SK-N-SH treated with all-trans-retinoic acid at 6 μM for 48 hours (cell line): ENCODE results near the gene SLC45A3.

ENCODE experiments used
- ATAC-seq: fragments of 200-7000 bp; cut with Tn5 transposase; 3 replicates; pipeline ENCODE4 v1.9.1; 2020; ENCODE audit warnings: mild to moderate bottlenecking, moderate library complexity
- ARNTL ChIP-seq: fragments of 450-650 bp; formaldehyde crosslinking; IDR thresholded peaks from 2 replicates; pipeline ENCODE4 v1.5.0; 2020; ENCODE audit warnings: low read depth, mild to moderate bottlenecking, moderate library complexity, borderline replicate concordance
- BACH2 ChIP-seq: fragments of 250-450 bp; sonication (Bioruptor Pico); IDR thresholded peaks from 2 replicates; pipeline ENCODE4 v1.9.0; 2021; ENCODE audit warnings: mild to moderate bottlenecking, borderline replicate concordance
- CSDC2 ChIP-seq: fragments of 250-450 bp; sonication (Bioruptor Pico); IDR thresholded peaks from 2 replicates; pipeline ENCODE4 v1.5.0; 2020; ENCODE audit warnings: mild to moderate bottlenecking, moderate library complexity
- GLIS3 ChIP-seq: fragments of 250-450 bp; sonication (Bioruptor Pico); IDR thresholded peaks from 2 replicates; pipeline ENCODE4 v1.5.0; 2020; ENCODE audit warnings: mild to moderate bottlenecking, moderate library complexity
- OSR1 ChIP-seq: fragments of 250-450 bp; sonication (Bioruptor Pico); IDR thresholded peaks from 2 replicates; pipeline ENCODE4 v1.8.0; 2022; ENCODE audit warnings: moderate library complexity, mild to moderate bottlenecking, inconsistent platforms
- PPARA ChIP-seq: fragments of 250-450 bp; sonication (Bioruptor Pico); IDR thresholded peaks from 2 replicates; pipeline ENCODE4 v1.5.0; 2020; ENCODE audit warnings: mild to moderate bottlenecking, borderline replicate concordance
- RARB ChIP-seq: fragments of 250-450 bp; sonication (Bioruptor Pico); IDR thresholded peaks from 2 replicates; pipeline ENCODE4 v1.8.0; 2021; ENCODE audit warnings: mild to moderate bottlenecking, moderate library complexity
- SNAI2 ChIP-seq: fragments of 250-450 bp; sonication (Bioruptor Pico); IDR thresholded peaks from 2 replicates; pipeline ENCODE4 v1.5.0; 2020; ENCODE audit warnings: mild to moderate bottlenecking, moderate library complexity
- TCF4 ChIP-seq: fragments of 250-450 bp; sonication (Bioruptor Pico); IDR thresholded peaks from 2 replicates; pipeline ENCODE4 v1.8.0; 2021; ENCODE audit warnings: mild to moderate bottlenecking, moderate library complexity, borderline replicate concordance
- ZC3H10 ChIP-seq: fragments of 250-450 bp; sonication (Bioruptor Pico); IDR thresholded peaks from 2 replicates; pipeline ENCODE4 v1.5.1; 2021; ENCODE audit warnings: mild to moderate bottlenecking, moderate library complexity
- ZFP3 ChIP-seq: fragments of 250-450 bp; sonication (Bioruptor Pico); IDR thresholded peaks from 2 replicates; pipeline ENCODE4 v1.5.0; 2020; ENCODE audit warnings: mild to moderate bottlenecking, moderate library complexity
- ZFP30 ChIP-seq: fragments of 450-650 bp; formaldehyde crosslinking; IDR thresholded peaks from 2 replicates; pipeline ENCODE4 v1.5.0; 2022; ENCODE audit warnings: mild to moderate bottlenecking, moderate library complexity
- ZNF565 ChIP-seq: fragments of 450-650 bp; formaldehyde crosslinking; conservative IDR thresholded peaks from 2 replicates; pipeline ENCODE4 v1.5.0; 2020; ENCODE audit warnings: low read depth, mild to moderate bottlenecking, moderate library complexity
- ZNF70 ChIP-seq: fragments of 450-650 bp; formaldehyde crosslinking; IDR thresholded peaks from 2 replicates; pipeline ENCODE4 v1.5.0; 2020; ENCODE audit warnings: mild to moderate bottlenecking, moderate library complexity
- ZNF8 ChIP-seq: fragments of 450-650 bp; formaldehyde crosslinking; IDR thresholded peaks from 2 replicates; pipeline ENCODE4 v1.5.0; 2020; ENCODE audit warnings: mild to moderate bottlenecking, moderate library complexity
- TF ChIP-seq, protein P1 (sequence below): fragments of 250-450 bp; sonication (Bioruptor Pico); IDR thresholded peaks from 2 replicates; pipeline ENCODE4 v1.5.0; 2020; ENCODE audit warnings: mild to moderate bottlenecking, moderate library complexity
- TF ChIP-seq, protein P2 (sequence below): fragments of 250-450 bp; sonication (Bioruptor Pico); IDR thresholded peaks from 2 replicates; pipeline ENCODE4 v1.5.1; 2020; ENCODE audit warnings: low read depth, mild to moderate bottlenecking, moderate library complexity
- TF ChIP-seq, protein P3 (sequence below): fragments of 250-450 bp; sonication (Bioruptor Pico); IDR thresholded peaks from 2 replicates; pipeline ENCODE4 v1.8.0; 2021; ENCODE audit warnings: low read depth, mild to moderate bottlenecking, moderate library complexity, borderline replicate concordance
- TF ChIP-seq, protein P4 (sequence below): fragments of 250-450 bp; sonication (Bioruptor Pico); IDR thresholded peaks from 2 replicates; pipeline ENCODE4 v1.8.0; 2020; ENCODE audit warnings: mild to moderate bottlenecking, moderate library complexity, borderline replicate concordance
- TF ChIP-seq, protein P5 (sequence below): fragments of 250-450 bp; sonication (Bioruptor Pico); IDR thresholded peaks from 2 replicates; pipeline ENCODE4 v1.5.1; 2021; ENCODE audit warnings: mild to moderate bottlenecking, moderate library complexity

SLC45A3 gene

DNA sequence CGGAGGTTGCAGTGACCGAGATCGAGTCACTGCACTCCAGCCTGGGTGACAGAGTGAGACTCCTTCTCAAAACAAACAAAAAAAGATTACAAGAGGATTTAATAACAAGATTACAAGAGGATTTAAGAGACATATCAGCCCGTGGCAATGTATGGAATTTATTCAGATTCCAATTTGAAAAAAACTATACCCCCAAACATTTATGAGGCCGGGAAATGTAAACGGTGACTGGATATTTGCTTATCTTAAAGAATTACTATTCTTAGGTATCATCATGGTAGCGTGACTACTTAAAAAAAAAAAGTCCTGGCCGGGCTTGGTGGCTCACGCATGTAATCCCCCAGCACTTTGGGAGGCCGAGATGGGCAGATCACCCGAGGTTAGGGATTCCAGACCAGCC lies 27.3 kb downstream of the SLC45A3 start:
- no peak for TF ChIP-seq BACH2 (CRISPR knock-in tag)
- TF ChIP-seq, protein P1, sequence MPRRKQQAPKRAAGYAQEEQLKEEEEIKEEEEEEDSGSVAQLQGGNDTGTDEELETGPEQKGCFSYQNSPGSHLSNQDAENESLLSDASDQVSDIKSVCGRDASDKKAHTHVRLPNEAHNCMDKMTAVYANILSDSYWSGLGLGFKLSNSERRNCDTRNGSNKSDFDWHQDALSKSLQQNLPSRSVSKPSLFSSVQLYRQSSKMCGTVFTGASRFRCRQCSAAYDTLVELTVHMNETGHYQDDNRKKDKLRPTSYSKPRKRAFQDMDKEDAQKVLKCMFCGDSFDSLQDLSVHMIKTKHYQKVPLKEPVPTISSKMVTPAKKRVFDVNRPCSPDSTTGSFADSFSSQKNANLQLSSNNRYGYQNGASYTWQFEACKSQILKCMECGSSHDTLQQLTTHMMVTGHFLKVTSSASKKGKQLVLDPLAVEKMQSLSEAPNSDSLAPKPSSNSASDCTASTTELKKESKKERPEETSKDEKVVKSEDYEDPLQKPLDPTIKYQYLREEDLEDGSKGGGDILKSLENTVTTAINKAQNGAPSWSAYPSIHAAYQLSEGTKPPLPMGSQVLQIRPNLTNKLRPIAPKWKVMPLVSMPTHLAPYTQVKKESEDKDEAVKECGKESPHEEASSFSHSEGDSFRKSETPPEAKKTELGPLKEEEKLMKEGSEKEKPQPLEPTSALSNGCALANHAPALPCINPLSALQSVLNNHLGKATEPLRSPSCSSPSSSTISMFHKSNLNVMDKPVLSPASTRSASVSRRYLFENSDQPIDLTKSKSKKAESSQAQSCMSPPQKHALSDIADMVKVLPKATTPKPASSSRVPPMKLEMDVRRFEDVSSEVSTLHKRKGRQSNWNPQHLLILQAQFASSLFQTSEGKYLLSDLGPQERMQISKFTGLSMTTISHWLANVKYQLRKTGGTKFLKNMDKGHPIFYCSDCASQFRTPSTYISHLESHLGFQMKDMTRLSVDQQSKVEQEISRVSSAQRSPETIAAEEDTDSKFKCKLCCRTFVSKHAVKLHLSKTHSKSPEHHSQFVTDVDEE (CRISPR knock-in tag): no peak
- TF ChIP-seq, protein P2, sequence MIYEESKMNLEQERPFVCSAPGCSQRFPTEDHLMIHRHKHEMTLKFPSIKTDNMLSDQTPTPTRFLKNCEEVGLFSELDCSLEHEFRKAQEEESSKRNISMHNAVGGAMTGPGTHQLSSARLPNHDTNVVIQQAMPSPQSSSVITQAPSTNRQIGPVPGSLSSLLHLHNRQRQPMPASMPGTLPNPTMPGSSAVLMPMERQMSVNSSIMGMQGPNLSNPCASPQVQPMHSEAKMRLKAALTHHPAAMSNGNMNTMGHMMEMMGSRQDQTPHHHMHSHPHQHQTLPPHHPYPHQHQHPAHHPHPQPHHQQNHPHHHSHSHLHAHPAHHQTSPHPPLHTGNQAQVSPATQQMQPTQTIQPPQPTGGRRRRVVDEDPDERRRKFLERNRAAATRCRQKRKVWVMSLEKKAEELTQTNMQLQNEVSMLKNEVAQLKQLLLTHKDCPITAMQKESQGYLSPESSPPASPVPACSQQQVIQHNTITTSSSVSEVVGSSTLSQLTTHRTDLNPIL (CRISPR knock-in tag): no peak
- no peak for ATAC-seq

DNA sequence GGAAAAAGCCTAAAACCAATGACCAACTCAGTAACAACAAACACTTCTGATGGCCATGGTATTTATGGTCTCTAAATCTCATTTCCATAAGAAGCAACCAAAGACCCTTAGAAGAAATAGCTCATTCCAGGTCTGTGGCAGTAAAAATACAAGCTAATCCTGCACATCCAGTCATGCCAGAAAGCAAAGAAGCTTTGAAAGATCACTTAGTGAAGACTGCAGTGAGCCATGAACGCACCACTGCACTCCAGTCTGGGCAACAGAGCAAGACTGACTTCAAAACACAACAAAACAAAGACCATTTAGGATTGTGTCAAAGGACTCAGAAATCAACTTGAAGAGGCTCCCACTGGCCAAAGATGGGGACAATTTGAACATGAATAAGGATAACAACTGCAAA lies 30.1 kb downstream of the SLC45A3 start:
- ATAC-seq: no peak
- no peak for TF ChIP-seq SNAI2 (CRISPR knock-in tag)
- no peak for TF ChIP-seq ZNF70
- TF ChIP-seq ZNF565 (CRISPR knock-in tag): no peak
- no peak for TF ChIP-seq GLIS3
- no peak for TF ChIP-seq RARB (CRISPR knock-in tag)
- TF ChIP-seq ARNTL (CRISPR knock-in tag): no peak
- TF ChIP-seq ZNF8: no peak
- TF ChIP-seq OSR1: no peak
- TF ChIP-seq ZFP3 (CRISPR knock-in tag): no peak
- TF ChIP-seq, protein P3, sequence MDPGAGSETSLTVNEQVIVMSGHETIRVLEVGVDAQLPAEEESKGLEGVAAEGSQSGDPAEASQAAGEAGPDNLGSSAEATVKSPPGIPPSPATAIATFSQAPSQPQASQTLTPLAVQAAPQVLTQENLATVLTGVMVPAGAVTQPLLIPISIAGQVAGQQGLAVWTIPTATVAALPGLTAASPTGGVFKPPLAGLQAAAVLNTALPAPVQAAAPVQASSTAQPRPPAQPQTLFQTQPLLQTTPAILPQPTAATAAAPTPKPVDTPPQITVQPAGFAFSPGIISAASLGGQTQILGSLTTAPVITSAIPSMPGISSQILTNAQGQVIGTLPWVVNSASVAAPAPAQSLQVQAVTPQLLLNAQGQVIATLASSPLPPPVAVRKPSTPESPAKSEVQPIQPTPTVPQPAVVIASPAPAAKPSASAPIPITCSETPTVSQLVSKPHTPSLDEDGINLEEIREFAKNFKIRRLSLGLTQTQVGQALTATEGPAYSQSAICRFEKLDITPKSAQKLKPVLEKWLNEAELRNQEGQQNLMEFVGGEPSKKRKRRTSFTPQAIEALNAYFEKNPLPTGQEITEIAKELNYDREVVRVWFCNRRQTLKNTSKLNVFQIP (CRISPR knock-in tag): no peak
- TF ChIP-seq PPARA (CRISPR knock-in tag): no peak
- no peak for TF ChIP-seq ZC3H10
- TF ChIP-seq, protein P2 (CRISPR knock-in tag): no peak
- TF ChIP-seq, protein P4, sequence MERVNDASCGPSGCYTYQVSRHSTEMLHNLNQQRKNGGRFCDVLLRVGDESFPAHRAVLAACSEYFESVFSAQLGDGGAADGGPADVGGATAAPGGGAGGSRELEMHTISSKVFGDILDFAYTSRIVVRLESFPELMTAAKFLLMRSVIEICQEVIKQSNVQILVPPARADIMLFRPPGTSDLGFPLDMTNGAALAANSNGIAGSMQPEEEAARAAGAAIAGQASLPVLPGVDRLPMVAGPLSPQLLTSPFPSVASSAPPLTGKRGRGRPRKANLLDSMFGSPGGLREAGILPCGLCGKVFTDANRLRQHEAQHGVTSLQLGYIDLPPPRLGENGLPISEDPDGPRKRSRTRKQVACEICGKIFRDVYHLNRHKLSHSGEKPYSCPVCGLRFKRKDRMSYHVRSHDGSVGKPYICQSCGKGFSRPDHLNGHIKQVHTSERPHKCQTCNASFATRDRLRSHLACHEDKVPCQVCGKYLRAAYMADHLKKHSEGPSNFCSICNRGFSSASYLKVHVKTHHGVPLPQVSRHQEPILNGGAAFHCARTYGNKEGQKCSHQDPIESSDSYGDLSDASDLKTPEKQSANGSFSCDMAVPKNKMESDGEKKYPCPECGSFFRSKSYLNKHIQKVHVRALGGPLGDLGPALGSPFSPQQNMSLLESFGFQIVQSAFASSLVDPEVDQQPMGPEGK (CRISPR knock-in tag): no peak
- no peak for TF ChIP-seq ZFP30 (CRISPR knock-in tag)
- TF ChIP-seq CSDC2 (CRISPR knock-in tag): no peak
- TF ChIP-seq, protein P5, sequence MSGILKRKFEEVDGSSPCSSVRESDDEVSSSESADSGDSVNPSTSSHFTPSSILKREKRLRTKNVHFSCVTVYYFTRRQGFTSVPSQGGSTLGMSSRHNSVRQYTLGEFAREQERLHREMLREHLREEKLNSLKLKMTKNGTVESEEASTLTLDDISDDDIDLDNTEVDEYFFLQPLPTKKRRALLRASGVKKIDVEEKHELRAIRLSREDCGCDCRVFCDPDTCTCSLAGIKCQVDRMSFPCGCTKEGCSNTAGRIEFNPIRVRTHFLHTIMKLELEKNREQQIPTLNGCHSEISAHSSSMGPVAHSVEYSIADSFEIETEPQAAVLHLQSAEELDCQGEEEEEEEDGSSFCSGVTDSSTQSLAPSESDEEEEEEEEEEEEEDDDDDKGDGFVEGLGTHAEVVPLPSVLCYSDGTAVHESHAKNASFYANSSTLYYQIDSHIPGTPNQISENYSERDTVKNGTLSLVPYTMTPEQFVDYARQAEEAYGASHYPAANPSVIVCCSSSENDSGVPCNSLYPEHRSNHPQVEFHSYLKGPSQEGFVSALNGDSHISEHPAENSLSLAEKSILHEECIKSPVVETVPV: no peak
- no peak for TF ChIP-seq TCF4 (CRISPR knock-in tag)
- TF ChIP-seq, protein P1 (CRISPR knock-in tag): no peak
